ENCODE measurements around the gene FAM124B. TPM values are rescaled to one million over a fixed set of nuclear protein-coding genes. Genes with fewer than 3 reads are reported as not detected.

FAM124B gene
- total and polyA plus RNA-seq, 11 donors: 0.34 to 5.1 (median 1.6) TPM

- Histone ChIP-seq H3K9me3 (no peaks in the 10 kb centered on the region), H3K36me3 (no peaks in the 10 kb centered on the region), H3K4me3 (no peak overlapping the region), H3K4me1 (no peaks in the 10 kb centered on the region), H3K27ac (no peak overlapping the region), H3K27me3 (no peaks in the 10 kb centered on the region)
- intact Hi-C loops (cut with DNase I): loop anchor here in 9 of 10 donors (1.0 to 10.0 kb wide), 12 partner anchors 90 to 1308 kb away; no protein-coding TSS in a partner anchor
- TF ChIP-seq POLR2A (IDR thresholded peaks at IDR 0.05) (no peak), CTCF (IDR thresholded peaks at IDR 0.05) (peak; percentile 65 to 87 (median 80))
- DNase-seq (peak in 2 of 5 donors; percentile 27 to 39), ATAC-seq (peak in 3 of 4 donors; percentile 66 to 80 (median 68))
- WGBS, 4 donors: 49 to 50% (median 50%) methylated on average over 8 of the region's 8 CpGs
These were observed 44.6 kb downstream of the FAM124B start for GRCh38 chr2:224357098-224357901.

- intact Hi-C loops (cut with DNase I): loop anchor here in 7 of 10 donors (2.0 to 10.0 kb wide), 7 partner anchors 93 to 1310 kb away; no protein-coding TSS in a partner anchor
- WGBS, 4 donors: 59 to 64% (median 61%) methylated on average over 11 to 13 of the region's 13 CpGs
- no peak overlapping the region for H3K27ac ChIP-seq
- DNase-seq: no peak
- no peak for ATAC-seq
- no peaks in the 10 kb centered on the region for H3K36me3 ChIP-seq
- TF ChIP-seq POLR2A (IDR thresholded peaks at IDR 0.05): no peak
- TF ChIP-seq CTCF (IDR thresholded peaks at IDR 0.05): no peak
- H3K4me1 ChIP-seq: no peaks in the 10 kb centered on the region
- H3K4me3 ChIP-seq: no peak overlapping the region
- no peaks in the 10 kb centered on the region for H3K27me3 ChIP-seq
- no peaks in the 10 kb centered on the region for H3K9me3 ChIP-seq
These were observed 47.2 kb downstream of the FAM124B start for GRCh38 chr2:224354632-224355211.

GRCh38 chr2:224350703-224351102 lies 51.2 kb downstream of the FAM124B start:
- intact Hi-C loops (cut with DNase I): loop anchor here in 3 of 10 donors (10.0 kb wide), 3 partner anchors 424 to 1314 kb away; no protein-coding TSS in a partner anchor
- WGBS, 4 donors: 97 to 99% (median 98%) methylated on average over 1 of the region's 1 CpG
- no peak for DNase-seq

More at GRCh38 chr2:224350703-224351102, 51.2 kb downstream of the FAM124B start:
- no peak for ATAC-seq
- Histone ChIP-seq H3K9me3 (no peaks in the 10 kb centered on the region), H3K36me3 (no peaks in the 10 kb centered on the region), H3K27me3 (no peaks in the 10 kb centered on the region), H3K27ac (no peak overlapping the region), H3K4me1 (no peaks in the 10 kb centered on the region), H3K4me3 (no peak overlapping the region)
- TF ChIP-seq CTCF (IDR thresholded peaks at IDR 0.05) (no peak), POLR2A (IDR thresholded peaks at IDR 0.05) (no peak)

Data from heart left ventricle (tissue), 16 donors.